Right kidney (tissue), 9 donors: ENCODE data around the gene ZNF559.
"Not testable (repeated sequence)": the region's sequence is repeated elsewhere in the genome, so short reads cannot be mapped to it uniquely, and the experiment has no call there.

Experiments used
- DNase-seq: peaks from one replicate; pipeline ENCODE4 v3.0.0-alpha.2; 2016
- long read RNA-seq, 8 donors: transcript quantifications; one replicate each; lab custom pipeline, GENCODE V29; 2026

Gene ZNF559
- long read RNA-seq, donor 1, partial matches to known transcripts: 13 of 14 reads
- long read RNA-seq, donor 1, other reads (novel, unspliced or antisense): 0 of 14 reads
- long read RNA-seq, donor 2, partial matches to known transcripts: 12 of 14 reads
- long read RNA-seq, donor 2, other reads (novel, unspliced or antisense): 0 of 14 reads
- long read RNA-seq, donor 3, partial matches to known transcripts: 11 of 12 reads
- long read RNA-seq, donor 3, other reads (novel, unspliced or antisense): 0 of 12 reads
- long read RNA-seq, donor 4, partial matches to known transcripts: 0 of 1 reads
- long read RNA-seq, donor 4, other reads (novel, unspliced or antisense): 0 of 1 reads
- long read RNA-seq, donor 5, partial matches to known transcripts: 0 of 2 reads
- long read RNA-seq, donor 5, other reads (novel, unspliced or antisense): 0 of 2 reads
- long read RNA-seq, donor 6, partial matches to known transcripts: 0 of 2 reads
- long read RNA-seq, donor 6, other reads (novel, unspliced or antisense): 0 of 2 reads
- long read RNA-seq, donor 7: 0 reads
- long read RNA-seq, donor 8, partial matches to known transcripts: 0 of 3 reads
- long read RNA-seq, donor 8, other reads (novel, unspliced or antisense): 0 of 3 reads

GRCh38 chr19:9323919-9324583 is at the start of gene ZNF559:
Gene ZNF559, plus strand, starts transcription at chr19:9324179. Its CDS starts 14,371 bp downstream, at chr19:9338550.
- DNase-seq: peak; percentile 96

- peak; percentile 39 for DNase-seq
Observed at GRCh38 chr19:9283485-9283884, 40.5 kb upstream of the ZNF559 start.

- DNase-seq: no peak
Observed at GRCh38 chr19:9289231-9289884, 34.6 kb upstream of the ZNF559 start.

DNA sequence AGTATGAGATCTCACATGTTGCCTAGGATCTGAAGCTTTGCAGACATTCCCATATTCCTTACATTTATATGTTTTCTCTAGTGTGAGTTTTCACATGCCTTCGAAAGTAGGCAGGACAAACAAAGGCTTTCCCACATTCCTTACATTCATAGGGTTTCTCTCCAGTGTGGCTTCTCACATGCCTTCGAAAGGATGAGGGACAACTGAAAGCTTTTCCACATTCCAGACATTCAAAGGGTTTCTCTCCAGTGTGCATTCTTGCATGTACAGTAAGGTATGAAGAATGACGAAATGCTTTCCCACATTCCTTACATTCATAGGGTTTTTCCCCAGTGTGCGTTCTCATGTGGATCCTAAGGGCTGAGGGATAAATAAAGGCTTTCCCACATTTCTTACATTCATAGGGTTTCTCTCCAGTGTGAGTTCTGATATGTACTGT is 28.5 kb upstream of the ZNF559 start:
- DNase-seq: no peak

DNA sequence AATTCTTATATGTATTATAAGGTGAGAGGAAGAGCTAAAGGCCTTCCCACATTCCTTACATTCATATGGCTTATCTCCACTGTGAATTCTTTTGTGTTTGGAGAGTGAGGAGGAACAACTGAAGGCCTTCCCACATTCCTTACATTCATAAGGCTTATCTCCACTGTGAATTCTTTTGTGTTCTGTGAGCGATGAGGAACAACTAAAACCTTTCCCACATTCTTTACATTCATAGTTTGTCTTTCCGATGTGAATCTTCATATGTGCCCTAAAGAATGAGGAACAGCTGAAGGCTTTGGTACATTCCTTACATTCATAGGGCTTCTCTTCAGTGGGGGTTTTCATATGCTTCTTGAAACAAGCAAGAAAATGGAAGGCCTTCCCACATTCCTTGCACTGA is 27.6 kb upstream of the ZNF559 start:
- DNase-seq: no peak

- DNase-seq: no peak
Observed at GRCh38 chr19:9306443-9306842, 17.5 kb upstream of the ZNF559 start.

GRCh38 chr19:9308091-9308770 is 15.7 kb upstream of the ZNF559 start:
- no peak for DNase-seq

GRCh38 chr19:9309139-9309973 is 14.6 kb upstream of the ZNF559 start, which contains the start of gene ZNF699:
Gene ZNF699, minus strand, starts transcription at chr19:9309838. Its CDS starts 4,719 bp downstream, at chr19:9305119.
- peak; percentile 99 for DNase-seq

GRCh38 chr19:9309974-9310446 is 14.0 kb upstream of the ZNF559 start:
- no peak for DNase-seq

DNA sequence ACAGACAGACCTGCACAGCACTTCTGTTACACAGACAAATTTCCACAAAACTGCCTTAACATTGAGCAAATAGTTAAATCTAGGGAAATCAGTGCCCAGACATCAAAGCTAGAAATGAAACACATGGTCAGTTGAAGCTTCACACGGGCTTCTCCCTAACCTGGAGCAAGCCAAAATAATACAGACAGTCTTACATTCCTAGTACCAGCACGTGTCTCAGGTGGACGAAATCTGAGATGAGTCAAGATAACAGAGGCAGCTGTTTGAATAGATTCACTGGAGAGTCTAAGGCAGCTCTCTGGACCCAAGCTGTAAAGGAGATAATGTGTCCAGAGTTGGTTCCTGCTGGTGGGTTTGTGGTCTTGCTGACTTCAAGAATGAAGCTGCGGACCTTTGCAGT is 10.2 kb upstream of the ZNF559 start:
- DNase-seq: no peak

DNA sequence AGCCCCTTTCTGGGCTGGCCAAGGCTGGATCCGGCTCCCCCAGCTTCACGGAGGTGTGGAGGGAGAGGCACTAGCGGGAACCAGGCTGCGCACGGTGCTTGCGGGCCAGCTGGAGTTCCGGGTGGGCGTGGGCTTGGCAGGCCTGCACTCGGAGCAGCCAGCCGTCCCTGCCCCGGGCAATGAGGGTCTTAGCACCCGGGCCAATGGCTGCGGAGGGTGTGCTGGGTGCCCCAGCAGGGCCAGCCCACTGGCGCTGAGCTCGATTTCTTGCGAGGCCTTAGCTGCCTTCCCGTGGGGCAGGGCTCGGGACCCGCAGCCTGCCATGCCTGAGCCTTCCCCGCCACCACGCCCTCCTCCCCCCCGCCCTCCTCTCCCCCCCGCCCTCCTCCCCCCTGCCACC is 2.6 kb upstream of the ZNF559 start:
- no peak for DNase-seq

DNA sequence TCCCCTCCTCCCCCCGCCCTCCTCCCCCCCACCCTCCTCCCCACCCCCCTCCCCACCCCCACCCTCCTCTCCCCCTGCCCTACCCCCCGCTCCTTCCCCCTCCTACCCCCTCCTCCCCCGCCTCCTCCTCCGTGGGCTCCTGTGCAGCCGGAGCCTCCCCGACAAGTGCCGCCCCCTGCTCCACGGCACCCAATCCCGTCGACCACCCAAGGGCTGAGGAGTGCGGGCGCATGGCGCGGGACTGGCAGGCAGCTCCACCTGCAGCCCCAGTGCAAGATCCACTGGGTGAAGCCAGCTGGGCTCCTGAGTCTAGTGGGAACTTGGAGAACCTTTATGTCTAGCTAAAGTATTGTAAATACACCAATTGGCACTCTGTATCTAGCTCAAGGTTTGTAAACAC is 2.2 kb upstream of the ZNF559 start:
- not testable (repeated sequence) for DNase-seq

GRCh38 chr19:9322201-9322600 is 1.8 kb upstream of the ZNF559 start:
- DNase-seq: not testable (repeated sequence)

DNA sequence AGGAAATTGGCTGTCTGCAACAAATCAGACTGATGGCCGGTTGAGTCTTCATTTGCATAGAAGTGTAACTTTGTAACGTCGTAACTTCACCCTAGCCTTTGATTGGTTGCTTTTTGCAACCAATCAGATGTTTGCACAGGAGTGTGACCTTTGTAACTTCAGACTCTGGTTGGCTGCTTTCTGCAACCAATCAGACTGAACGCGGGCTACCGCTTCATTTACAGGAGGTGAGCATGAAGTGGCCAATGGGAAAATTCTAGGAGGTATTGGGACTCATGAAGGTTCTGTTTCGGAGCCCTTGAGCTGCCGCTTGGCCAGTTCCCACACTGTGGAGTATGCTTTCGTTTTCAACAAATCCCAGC is 441 bp upstream of the ZNF559 start:
- DNase-seq: no peak

- DNase-seq: no peak
Observed at GRCh38 chr19:9324584-9324962, 594 bp downstream of the ZNF559 start.

DNA sequence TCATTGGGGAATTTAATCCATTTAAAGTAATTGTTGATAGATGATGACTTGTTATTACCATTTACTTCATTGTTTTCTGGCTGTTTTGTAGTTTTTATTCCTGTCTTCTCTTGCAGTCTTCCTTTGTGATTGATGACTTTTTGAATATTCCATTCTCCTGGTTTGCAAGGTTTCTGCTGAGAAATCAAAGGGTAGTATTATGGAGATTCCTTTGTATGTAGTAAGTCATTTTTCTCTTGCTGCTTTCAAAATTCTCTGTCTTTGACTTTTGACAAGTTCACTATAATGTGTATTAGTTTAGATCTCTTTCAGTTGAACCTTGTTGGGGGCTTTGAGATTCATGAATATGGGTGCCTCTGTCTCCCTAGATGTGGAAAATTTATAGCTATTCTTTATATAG is 6.0 kb downstream of the ZNF559 start:
- no peak for DNase-seq

DNA sequence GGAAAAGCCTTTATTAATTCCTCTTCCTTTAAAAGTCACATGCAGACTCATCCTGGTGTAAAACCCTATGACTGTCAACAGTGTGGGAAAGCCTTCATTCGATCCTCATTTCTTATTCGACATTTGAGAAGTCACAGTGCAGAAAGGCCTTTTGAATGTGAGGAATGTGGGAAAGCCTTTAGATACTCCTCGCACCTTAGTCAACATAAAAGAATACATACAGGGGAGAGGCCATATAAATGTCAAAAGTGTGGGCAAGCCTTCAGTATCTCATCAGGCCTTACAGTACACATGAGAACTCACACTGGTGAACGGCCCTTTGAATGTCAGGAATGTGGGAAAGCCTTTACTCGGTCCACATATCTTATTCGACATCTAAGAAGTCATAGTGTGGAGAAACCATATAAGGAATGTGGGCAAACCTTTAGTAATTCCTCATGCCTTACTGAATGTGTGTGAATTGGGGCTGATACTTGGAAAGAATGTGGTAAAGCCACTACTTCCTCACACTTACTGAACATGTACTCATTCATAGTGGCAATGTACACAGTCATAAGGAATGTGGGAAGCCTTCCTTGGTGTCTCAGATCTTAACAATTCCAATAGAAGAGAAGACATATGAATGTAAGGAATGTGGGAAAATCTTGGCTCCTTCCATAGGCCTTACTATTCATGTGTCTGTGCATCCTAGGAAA is 18.8 kb downstream of the ZNF559 start:
- no peak for DNase-seq

GRCh38 chr19:9345005-9345404 is 21.0 kb downstream of the ZNF559 start:
- DNase-seq: no peak

GRCh38 chr19:9348253-9348652 is 24.3 kb downstream of the ZNF559 start:
- no peak for DNase-seq

GRCh38 chr19:9348671-9349070 is 24.7 kb downstream of the ZNF559 start:
- no peak for DNase-seq
